G401 (cell line): ENCODE results near the gene SRSF11. TPM values are rescaled to one million over a fixed set of nuclear protein-coding genes. Genes with fewer than 3 reads are reported as not detected.
"Not testable (repeated sequence)": the region's sequence is repeated elsewhere in the genome, so short reads cannot be mapped to it uniquely, and the experiment has no call there.

Experiments used
- DNase-seq: peaks from one replicate; pipeline ENCODE4 v3.0.0-alpha.2; 2015; ENCODE audit warnings: low spot score
- in situ Hi-C: cut with HindIII; loops from 2 replicates; pipeline ENCODE4 v1.10.0; 2016; ENCODE audit warnings: low sequenced_read_pairs, mixed read lengths
- total RNA-seq: library from RNA; depleted of rRNA; stranded (reverse); fragments of >200 nt; shearing (Covaris generic); gene quantifications from 2 replicates; pipeline ENCODE4 v1.2.3, GENCODE V29; 2014; rRNA removed

SRSF11 gene, protein sequence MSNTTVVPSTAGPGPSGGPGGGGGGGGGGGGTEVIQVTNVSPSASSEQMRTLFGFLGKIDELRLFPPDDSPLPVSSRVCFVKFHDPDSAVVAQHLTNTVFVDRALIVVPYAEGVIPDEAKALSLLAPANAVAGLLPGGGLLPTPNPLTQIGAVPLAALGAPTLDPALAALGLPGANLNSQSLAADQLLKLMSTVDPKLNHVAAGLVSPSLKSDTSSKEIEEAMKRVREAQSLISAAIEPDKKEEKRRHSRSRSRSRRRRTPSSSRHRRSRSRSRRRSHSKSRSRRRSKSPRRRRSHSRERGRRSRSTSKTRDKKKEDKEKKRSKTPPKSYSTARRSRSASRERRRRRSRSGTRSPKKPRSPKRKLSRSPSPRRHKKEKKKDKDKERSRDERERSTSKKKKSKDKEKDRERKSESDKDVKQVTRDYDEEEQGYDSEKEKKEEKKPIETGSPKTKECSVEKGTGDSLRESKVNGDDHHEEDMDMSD
- total RNA-seq: 91.6 and 130 TPM in 2 replicates

DNA sequence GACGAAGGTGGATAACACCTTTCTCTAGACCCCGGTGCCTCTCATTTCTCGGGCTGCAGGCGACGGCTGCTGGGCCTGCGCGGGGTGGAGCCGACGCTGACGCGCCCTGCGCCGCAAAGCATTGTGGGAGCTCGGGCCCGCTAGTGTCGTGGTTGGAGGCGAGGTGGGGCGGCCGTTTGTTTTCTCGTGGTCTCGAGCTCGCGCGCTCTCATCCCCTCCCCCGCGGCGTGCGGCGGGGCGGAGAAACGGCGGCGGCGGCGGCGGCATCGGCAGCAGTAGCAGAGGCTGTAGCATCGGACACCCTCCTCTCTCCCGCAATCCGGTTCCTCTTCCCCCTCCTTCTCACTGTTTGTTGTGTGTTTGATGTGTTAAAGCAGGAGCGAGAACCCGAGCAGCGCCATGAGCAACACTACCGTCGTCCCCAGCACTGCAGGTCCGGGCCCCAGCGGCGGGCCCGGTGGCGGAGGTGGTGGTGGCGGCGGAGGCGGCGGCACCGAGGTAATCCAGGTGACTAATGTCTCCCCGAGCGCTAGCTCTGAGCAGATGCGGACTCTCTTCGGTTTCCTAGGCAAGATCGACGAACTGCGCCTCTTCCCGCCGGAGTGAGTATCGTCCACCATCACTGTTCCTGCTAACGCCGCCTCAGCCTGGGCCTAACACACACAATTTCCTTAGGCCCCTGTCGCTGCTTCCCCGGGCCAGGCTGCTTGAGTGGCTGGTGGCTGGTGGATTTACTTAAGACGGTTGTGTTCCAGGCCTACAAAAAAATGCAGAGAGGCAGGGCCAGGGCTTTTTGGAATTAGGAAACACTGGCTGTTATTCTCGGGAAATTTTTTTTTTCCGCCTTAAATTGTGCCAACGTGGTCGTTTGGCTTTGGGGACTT lies at the start of gene SRSF11:
Gene SRSF11, plus strand, starts transcription at position 143 of the 884 bp plus-strand sequence. Its CDS starts 257 bp downstream, at position 400.
- DNase-seq: peak; percentile 92
- in situ Hi-C loops: no loop called here

DNA sequence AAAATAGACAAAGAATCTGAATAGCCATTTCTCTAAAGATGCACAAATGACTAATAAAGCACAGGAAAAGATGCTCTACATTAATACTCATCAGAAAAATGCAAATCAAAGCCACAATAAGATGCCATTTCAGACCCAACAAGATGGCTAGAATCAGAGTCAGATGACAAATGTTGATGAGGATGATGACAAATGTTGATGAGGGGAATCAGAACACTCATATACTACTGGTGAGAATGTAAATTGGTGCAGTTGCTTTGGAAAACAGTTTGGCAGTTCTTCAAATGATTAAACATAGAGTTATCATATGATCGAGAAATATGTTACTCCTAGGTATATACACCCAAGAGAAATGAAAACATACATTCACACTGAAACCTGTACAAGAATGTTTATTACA lies 49.7 kb upstream of the SRSF11 start:
- no peak for DNase-seq
- in situ Hi-C loops: no loop called here

DNA sequence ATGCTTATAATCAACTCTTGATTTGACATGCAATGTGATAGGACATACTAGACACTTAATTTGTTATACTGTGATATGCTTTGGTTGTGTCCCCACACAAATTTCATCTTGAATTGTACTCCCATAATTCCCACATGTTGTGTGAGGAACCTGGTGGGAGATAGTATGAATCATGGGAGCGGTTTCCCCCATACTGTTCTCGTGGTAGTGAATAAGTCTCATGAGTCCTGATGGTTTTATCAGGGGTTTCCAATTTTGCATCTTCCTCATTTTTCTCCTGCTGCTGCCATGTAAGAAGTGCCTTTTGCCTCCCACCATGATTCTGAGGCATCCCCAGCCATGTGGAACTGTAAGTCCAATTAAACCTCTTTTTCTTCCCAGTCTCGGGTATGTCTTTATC lies 36.0 kb upstream of the SRSF11 start:
- in situ Hi-C loops, DNase-seq: not testable (repeated sequence)

DNA sequence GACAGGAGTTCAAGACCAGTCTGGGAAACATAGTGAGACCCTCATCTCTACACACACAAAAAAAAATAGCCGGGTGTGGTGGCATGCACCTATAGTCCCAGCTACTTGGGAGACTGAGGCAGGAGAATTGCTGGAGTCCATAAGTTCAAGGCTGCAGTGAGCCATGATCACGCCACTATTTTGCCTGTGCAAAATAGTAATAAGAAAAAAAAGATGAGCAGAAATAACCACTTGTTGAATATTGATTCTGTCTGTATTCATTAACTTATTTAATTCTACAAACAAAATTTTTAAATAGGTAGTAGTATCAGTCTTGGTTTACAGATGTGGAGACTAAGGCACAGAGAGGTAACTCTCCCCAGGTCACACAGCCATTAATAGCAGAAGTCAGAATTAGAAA lies 32.7 kb upstream of the SRSF11 start:
- DNase-seq: no peak
- in situ Hi-C loops: no loop called here

DNA sequence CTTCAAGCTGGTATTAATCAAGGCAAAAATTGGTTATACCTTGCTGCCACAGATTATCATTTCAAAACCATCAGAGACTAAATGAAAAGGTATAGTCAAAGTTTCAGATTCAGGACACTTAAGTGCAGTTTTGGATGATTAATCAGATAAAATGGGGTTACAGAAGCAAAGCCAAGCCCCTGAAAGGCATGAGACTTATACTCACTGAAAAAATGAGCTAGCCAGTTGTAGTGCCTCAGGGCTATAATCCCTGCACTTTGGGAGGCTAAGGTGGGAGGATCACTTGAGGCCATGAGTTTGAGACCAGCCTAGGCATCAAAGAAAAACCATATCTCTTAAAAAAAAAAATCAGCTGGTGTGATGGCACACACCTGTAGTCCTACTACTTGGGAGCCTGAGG lies 31.0 kb upstream of the SRSF11 start:
- in situ Hi-C loops: no loop called here
- DNase-seq: no peak

DNA sequence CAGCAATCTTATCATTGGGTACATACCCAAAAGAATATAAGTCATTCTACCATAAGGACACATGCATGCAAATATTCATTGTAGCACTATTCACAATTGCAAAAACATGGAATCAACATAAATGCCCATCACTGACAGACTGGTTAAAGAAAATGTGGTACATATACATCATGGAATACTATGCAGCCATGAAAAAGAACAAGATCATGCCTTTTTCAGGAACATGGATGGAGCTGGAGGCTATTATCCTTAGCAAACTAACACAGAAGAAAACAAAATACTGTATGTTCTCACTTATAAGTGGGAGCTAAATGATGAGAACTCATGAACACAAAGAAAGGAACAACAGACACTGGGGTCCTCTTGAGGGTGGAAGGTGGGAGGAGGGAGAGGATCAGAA lies 28.7 kb upstream of the SRSF11 start:
- in situ Hi-C loops, DNase-seq: not testable (repeated sequence)

DNA sequence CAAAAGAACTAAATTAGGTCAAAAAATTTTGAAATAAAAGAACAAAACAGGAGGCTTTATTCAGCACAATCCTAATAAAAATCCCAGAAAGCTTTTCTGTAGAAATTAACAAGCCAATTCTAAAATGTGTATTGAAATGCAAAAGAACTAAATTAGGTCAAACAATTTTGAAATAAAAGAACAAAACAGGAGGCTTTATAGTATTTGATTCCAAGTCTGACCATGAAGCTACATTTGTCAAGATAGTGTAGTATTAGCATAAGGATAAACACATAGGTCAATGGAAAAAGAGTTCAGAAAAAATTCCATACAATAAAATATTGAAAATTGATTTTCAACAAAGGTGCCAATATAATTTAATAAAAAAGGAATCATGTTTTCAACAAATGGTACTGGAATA lies 26.6 kb upstream of the SRSF11 start:
- in situ Hi-C loops: no loop called here

DNA sequence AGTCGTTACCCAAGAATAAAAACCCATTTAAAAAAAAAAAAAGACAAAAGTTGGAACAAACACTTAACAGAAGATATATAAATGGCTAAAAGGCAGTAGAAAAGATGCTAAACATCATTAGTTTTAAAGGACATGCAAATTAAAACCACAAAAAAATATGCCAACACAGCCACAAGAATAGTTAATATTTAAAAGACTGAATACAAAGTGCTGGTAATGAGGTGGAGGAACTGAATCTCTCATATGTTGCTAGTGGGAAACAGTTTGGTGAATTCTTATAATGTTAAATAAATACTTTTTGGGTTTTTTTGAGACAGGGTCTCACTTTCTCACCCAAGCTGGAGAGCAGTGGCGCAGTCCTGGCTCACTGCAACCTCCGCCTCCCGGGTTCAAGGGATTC lies 25.8 kb upstream of the SRSF11 start:
- in situ Hi-C loops: no loop called here
- no peak for DNase-seq

More for the DNA sequence above, 26.6 kb upstream of the SRSF11 start:
- no peak for DNase-seq

DNA sequence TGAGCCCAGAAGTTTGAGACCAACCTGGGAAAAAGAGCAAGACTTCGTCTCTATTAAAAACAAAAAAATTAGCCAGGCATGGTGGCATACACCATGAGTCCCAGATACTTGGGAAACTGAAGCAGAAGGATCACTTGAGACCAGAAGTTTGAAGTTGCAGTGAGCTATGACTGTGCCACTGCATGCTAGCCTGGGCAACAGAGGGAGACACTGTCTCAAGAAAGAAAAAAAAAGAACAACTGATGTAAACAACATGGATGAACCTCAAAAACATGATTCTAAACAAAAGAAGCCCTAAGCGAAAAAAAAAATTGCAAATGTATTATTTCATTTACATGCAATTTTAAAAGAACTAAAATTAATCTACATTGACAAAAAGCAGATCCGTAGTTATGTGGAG lies 24.8 kb upstream of the SRSF11 start:
- DNase-seq: no peak
- in situ Hi-C loops: no loop called here

DNA sequence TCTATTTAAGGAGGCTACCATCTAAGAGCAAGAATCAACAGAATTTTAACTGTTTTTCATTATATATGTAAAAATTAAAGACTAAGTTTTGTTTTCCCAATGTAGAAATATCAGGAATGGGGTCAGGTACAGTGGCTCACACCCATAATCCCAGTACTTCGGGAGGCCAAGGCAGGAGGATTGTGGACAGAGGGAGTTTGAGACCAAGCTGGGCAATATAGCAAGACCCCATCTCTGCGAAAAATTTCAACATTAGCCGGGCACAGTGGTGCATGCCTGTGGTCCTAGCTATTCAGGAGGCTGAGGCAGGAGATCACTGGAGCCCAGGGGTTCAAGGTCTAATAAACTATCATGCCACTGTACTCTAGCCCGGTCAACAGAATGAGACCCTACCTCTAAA lies 21.1 kb upstream of the SRSF11 start:
- in situ Hi-C loops: no loop called here

DNA sequence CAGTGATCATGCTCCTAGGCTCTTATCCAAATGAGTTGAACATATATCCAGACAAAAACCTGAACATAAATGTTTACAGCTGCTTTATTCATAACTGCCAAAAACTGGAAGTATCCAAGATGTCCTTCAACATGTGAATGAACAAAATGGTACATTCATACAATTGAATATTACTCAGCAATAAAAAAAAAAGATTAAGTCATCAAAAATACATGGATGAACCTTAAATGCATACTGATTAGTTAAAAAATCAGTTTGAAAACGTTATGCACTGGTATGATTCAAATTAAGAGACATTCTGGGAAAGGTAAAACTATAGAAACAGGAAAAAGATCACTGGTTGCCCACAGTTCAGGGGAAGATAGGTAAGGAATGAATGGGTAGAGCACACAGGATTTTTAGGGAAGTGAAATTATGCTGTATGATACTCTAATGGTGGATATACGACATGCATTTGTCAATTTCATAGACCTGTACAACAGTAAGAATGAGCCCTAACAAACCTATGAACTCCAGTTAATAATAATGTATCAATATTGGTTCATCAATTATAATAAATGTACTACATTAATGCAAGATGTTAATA lies 18.9 kb upstream of the SRSF11 start:
- in situ Hi-C loops: no loop called here
- DNase-seq: no peak

More for the DNA sequence above, 21.1 kb upstream of the SRSF11 start:
- DNase-seq: no peak

DNA sequence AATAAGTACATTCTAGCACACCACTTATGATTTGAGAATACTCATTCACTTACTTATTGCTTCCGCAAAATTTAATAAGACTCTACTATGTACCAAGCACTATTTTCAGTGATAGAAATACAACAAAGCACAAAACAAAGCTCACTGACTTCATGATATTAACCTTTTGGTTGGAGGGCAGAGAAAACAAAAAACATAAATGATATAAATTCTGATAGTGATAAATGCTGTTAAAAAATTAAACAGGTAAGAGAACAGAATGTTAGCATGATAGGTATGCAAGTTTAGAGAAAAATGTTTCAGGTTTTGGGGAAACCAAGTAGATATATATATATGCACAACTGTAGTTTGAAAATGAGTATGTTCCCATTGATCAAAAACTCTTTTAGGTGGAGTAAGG lies 17.0 kb upstream of the SRSF11 start:
- in situ Hi-C loops: no loop called here

DNA sequence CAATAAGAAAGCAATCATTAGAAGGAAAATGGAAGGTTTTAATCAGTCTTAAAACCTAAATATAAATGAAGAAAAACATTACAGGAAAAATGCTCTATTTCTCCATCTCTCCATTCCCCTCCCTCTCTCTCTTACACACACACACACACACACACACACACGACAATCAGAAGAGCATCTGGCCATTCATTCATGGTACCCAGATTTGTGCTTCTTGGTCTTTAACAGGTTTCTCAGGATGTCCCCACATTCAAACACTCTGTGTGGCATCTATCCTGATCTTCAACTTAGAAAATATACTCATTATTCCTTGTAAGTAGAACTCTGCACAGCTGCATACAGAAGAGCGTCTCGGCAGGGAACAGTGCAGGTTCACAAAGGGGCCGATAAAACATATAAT lies 16.6 kb upstream of the SRSF11 start:
- DNase-seq: no peak
- in situ Hi-C loops: no loop called here

More for the DNA sequence above, 17.0 kb upstream of the SRSF11 start:
- DNase-seq: no peak

DNA sequence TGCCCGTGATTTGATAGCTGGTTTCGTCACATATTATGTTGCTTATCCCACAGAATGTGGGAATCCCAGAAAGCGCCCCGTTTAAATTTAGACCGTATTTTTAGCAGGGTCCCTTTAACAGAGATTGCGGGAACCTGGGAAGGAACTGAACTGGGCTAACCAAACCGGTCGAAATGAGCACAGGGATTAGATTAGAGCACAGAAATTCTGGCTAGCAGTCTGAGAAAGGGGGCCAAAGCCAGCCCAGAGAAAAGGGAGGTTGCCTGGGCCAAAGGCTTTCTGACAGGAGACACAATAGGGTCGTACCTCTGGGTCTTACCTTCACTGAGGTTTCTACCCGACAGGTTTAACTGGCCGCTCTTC lies 16.1 kb upstream of the SRSF11 start:
- no peak for DNase-seq
- in situ Hi-C loops: no loop called here

DNA sequence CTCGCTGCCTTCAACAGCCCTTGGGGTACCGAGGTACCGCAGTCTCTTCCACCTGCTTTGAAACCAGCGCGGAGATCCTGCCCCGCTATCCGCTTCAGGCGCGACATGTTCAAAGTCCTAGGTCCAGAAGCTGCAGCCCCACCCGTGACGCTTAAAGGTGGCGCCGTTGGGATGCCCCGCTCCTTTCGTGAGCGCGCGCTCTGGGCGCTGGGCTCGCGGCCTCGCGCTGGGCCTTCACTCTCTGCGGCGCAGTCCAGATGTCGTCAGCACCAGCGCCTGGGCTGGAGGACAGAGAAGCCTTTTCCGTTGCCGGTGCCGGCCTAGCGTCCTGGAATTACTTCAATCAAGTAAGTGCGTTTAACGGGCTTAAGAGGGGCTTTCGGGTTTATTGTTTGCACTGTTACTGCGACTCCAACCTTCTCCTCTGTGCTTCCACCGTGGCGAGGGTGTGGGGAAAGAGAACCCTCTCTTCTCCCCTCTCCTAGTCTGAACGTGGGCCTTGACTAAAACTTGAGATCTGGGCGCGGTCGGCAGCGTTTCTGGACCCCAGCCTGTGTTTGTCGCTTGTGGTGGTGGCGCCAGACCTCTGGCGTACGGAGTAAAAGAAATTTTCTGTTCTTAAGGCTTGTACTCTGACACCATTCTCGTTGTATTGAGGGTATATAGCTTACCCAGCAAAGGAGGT lies 15.6 kb upstream of the SRSF11 start, which contains the start of gene LRRC40:
Gene LRRC40, minus strand, starts transcription at position 146 of the 685 bp plus-strand sequence. Its CDS starts 39 bp downstream, at position 107.
- DNase-seq: peak; percentile 94
- in situ Hi-C loops: no loop called here

DNA sequence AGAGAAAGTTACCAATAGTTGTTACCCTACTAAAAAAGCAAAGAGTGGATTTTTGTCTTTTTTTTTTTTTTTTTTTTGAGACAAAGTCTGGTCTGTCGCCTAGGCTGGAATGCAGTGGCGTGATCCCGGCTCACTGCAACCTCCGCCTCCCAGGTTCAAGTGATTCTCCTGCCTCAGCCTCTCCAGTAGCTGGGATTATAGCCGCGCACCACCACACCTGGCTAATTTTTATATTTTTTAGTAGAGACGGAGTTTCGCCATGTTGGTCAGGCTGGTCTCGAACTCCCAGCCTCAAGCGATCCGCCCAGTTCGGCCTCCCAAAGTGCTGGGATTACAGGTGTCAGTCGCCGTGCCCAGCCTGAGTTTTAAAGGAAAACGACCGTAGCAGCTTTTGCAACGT lies 14.3 kb upstream of the SRSF11 start:
- in situ Hi-C loops, DNase-seq: not testable (repeated sequence)

DNA sequence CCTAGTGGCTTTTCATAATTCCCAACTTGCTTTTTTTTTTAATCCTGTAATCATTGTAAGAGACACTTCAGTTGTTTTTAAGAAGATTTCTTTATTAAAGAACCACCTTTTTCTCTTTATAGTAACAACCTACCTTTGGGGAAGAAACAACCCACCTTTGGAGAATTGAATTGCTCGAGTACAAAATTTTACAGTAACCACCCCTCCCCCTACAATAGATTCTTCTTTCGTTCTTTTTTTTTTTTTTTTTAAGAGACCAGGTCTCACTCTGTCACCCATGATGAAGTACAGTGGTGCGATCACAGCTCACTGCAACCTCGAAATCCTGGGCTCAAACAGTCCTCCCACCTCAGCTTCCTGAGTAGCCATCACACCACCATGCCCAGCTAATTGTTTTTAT lies 13.7 kb upstream of the SRSF11 start:
- DNase-seq: no peak
- in situ Hi-C loops: no loop called here

DNA sequence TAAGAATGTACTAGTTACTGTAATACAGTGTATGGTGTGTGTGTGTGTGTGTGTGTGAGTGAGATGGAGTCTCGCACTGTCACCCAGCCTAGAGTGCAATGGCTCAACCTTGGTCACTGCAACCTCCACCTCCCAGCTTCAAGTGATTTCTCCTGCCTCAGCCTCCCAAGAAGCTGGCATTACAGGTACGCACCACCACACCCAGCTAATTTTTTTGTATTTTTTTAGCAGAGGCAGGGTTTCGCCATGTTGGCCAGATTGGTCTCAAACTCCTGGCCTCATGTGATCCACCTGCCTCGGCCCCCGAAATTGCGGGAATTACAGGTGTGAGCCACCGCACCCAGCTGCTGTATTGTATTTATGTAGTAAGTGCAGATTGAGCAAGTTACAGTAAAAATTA lies 12.9 kb upstream of the SRSF11 start:
- DNase-seq: no peak
- in situ Hi-C loops: no loop called here

DNA sequence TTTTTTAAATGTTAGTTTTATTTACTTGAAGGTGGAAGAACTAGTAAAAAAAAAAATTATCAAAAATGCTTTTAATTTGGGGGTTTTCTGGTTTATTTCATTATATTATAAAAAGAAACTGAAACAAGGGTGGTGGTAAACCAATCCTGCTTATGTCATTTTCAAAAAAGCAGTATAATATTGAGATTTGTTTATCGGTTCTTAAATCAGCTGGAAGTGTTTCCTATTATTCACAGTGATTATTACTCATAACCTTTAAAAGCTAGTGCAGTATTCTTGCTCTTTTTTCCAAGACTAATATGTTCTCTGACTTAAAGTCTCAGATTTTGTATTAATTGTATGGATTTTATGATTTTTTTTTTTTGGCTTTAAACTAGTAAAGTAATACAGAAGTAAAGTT lies 10.4 kb upstream of the SRSF11 start:
- in situ Hi-C loops: no loop called here
- DNase-seq: no peak
